H9 (cell line): ENCODE data around the gene SOX8. TPM values are rescaled to one million over a fixed set of nuclear protein-coding genes. Genes with fewer than 3 reads are reported as not detected.

Experiments
- DNase-seq: peaks from one replicate; pipeline ENCODE4 v3.0.0-alpha.2; 2017
- H2AFZ ChIP-seq: one replicate; pipeline ENCODE4 v1.6.1; 2013; ENCODE audit warnings: mild to moderate bottlenecking, low read length, control low read depth, moderate library complexity
- H2AK5ac ChIP-seq: 2 replicates; pipeline ENCODE4 v1.6.1; 2013; ENCODE audit warnings: low read length, control low read depth, mixed read lengths; ENCODE audit not compliant: insufficient read length
- H2BK120ac ChIP-seq: one replicate; pipeline ENCODE4 v1.6.1; 2013; ENCODE audit warnings: low read depth, mild to moderate bottlenecking, low read length, control low read depth, inconsistent platforms; ENCODE audit not compliant: poor library complexity, severe bottlenecking
- H2BK12ac ChIP-seq: 2 replicates; pipeline ENCODE4 v1.6.1; 2013; ENCODE audit warnings: low read length, control low read depth, mixed read lengths, low read depth; ENCODE audit not compliant: insufficient read length
- H2BK15ac ChIP-seq: 2 replicates; pipeline ENCODE4 v1.6.1; 2013; ENCODE audit warnings: low read depth, low read length, control low read depth
- H2BK20ac ChIP-seq: one replicate; pipeline ENCODE4 v1.6.1; 2013; ENCODE audit warnings: low read depth, mild to moderate bottlenecking, low read length, control low read depth, inconsistent platforms; ENCODE audit not compliant: poor library complexity, severe bottlenecking
- H2BK5ac ChIP-seq: 2 replicates; pipeline ENCODE4 v1.6.1; 2013; ENCODE audit warnings: low read length, control low read depth, mixed read lengths; ENCODE audit not compliant: insufficient read length
- H3K14ac ChIP-seq: 2 replicates; pipeline ENCODE4 v1.6.1; 2013; ENCODE audit warnings: low read length, control low read depth; ENCODE audit not compliant: insufficient read depth
- H3K18ac ChIP-seq: 2 replicates; pipeline ENCODE4 v1.6.1; 2013; ENCODE audit warnings: low read depth, mild to moderate bottlenecking, mixed read lengths, low read length, control low read depth; ENCODE audit not compliant: insufficient read length
- H3K23ac ChIP-seq: 2 replicates; pipeline ENCODE4 v1.6.1; 2013; ENCODE audit warnings: low read length, control low read depth, mixed read lengths, low read depth; ENCODE audit not compliant: insufficient read length
- H3K23me2 ChIP-seq: 2 replicates; pipeline ENCODE4 v1.6.1; 2013; ENCODE audit warnings: low read depth, mild to moderate bottlenecking, mixed read lengths, low read length, control low read depth; ENCODE audit not compliant: insufficient read length, poor library complexity, severe bottlenecking
- H3K27ac ChIP-seq: 2 replicates; pipeline ENCODE4 v1.5.1; 2013; ENCODE audit warnings: low read length, control low read depth, mixed read lengths, low read depth; ENCODE audit not compliant: insufficient read length
- H3K27me3 ChIP-seq: 2 replicates; pipeline ENCODE4 v1.6.1; 2013; ENCODE audit warnings: low read length, control low read depth, inconsistent platforms; ENCODE audit not compliant: insufficient read depth
- H3K4ac ChIP-seq: 2 replicates; pipeline ENCODE4 v1.6.1; 2013; ENCODE audit warnings: low read depth, mild to moderate bottlenecking, control low read depth, inconsistent platforms, low read length, moderate library complexity
- H3K4me1 ChIP-seq: 2 replicates; pipeline ENCODE4 v1.6.1; 2013; ENCODE audit warnings: low read length, control low read depth, inconsistent platforms; ENCODE audit not compliant: insufficient read depth
- H3K4me2 ChIP-seq: 2 replicates; pipeline ENCODE4 v1.6.1; 2013; ENCODE audit warnings: low read length, control low read depth, mixed read lengths; ENCODE audit not compliant: insufficient read length, insufficient read depth
- H3K56ac ChIP-seq: 2 replicates; pipeline ENCODE4 v1.6.1; 2013; ENCODE audit warnings: low read depth, mild to moderate bottlenecking, mixed read lengths, low read length, control low read depth; ENCODE audit not compliant: insufficient read length
- H3K79me1 ChIP-seq: 2 replicates; pipeline ENCODE4 v1.6.1; 2013; ENCODE audit warnings: low read depth, mild to moderate bottlenecking, moderate library complexity, low read length, control low read depth, inconsistent platforms; ENCODE audit not compliant: insufficient read depth, poor library complexity, severe bottlenecking
- H3K79me2 ChIP-seq: 2 replicates; pipeline ENCODE4 v1.6.1; 2013; ENCODE audit warnings: low read length, control low read depth, inconsistent platforms; ENCODE audit not compliant: insufficient read depth
- H3K9ac ChIP-seq: 2 replicates; pipeline ENCODE4 v1.6.1; 2013; ENCODE audit warnings: low read length, control low read depth, mixed read lengths; ENCODE audit not compliant: insufficient read length; ENCODE audit errors: extremely low read depth
- H3K9me3 ChIP-seq: one replicate; pipeline ENCODE4 v1.6.1; 2013; ENCODE audit warnings: low read depth, low read length, inconsistent platforms; ENCODE audit not compliant: control insufficient read depth
- H3T11ph ChIP-seq: one replicate; pipeline ENCODE4 v1.6.1; 2013; ENCODE audit warnings: mild to moderate bottlenecking, low read length, control low read depth, inconsistent platforms
- H4K20me1 ChIP-seq: one replicate; pipeline ENCODE4 v1.6.1; 2013; ENCODE audit not compliant: control insufficient read depth, insufficient read length, insufficient read depth
- H4K5ac ChIP-seq: 2 replicates; pipeline ENCODE4 v1.6.1; 2013; ENCODE audit warnings: low read depth, mild to moderate bottlenecking, mixed read lengths, low read length, control low read depth; ENCODE audit not compliant: insufficient read length
- H4K8ac ChIP-seq: replicated peaks from 2 replicates; pipeline ENCODE4 v1.6.1; 2013; ENCODE audit warnings: low read length, control low read depth, mixed read lengths, low read depth; ENCODE audit not compliant: insufficient read length
- H4K91ac ChIP-seq: 2 replicates; pipeline ENCODE4 v1.6.1; 2013; ENCODE audit warnings: low read depth, mild to moderate bottlenecking, moderate library complexity, mixed read lengths, low read length, control low read depth; ENCODE audit not compliant: insufficient read length
- H3K27ac Mint-ChIP-seq, 3 experiments: 2 replicates in 2 of 3; 3 replicates in 1 of 3; pipeline ENCODE4 v1.8.0; 2020 to 2021; ENCODE audit warnings: mixed read lengths in 3 of 3, mild to moderate bottlenecking in 1 of 3, moderate library complexity in 1 of 3
- H3K27me3 Mint-ChIP-seq: 2 replicates; pipeline ENCODE4 v1.8.0; 2021; ENCODE audit warnings: low read depth, mild to moderate bottlenecking, moderate library complexity, mixed read lengths
- H3K36me3 Mint-ChIP-seq, 3 experiments: 2 replicates in 2 of 3; 3 replicates in 1 of 3; pipeline ENCODE4 v1.8.0; 2020 to 2021; ENCODE audit warnings: low read depth in 3 of 3, mixed read lengths in 3 of 3; ENCODE audit not compliant: insufficient read depth in 1 of 3
- H3K4me1 Mint-ChIP-seq, 2 experiments: 2 replicates each; pipeline ENCODE4 v1.8.0; 2020; ENCODE audit warnings: mixed read lengths in 2 of 2
- H3K4me3 Mint-ChIP-seq, 2 experiments: 2 replicates in 1 of 2; 3 replicates in 1 of 2; pipeline ENCODE4 v1.8.0; 2020 to 2021; ENCODE audit warnings: mild to moderate bottlenecking in 2 of 2, mixed read lengths in 2 of 2, moderate library complexity in 1 of 2
- H3K9me3 Mint-ChIP-seq, 2 experiments: 2 replicates in 1 of 2; 3 replicates in 1 of 2; pipeline ENCODE4 v1.8.0; 2020; ENCODE audit warnings: mild to moderate bottlenecking in 2 of 2, mixed read lengths in 2 of 2, moderate library complexity in 1 of 2
- CTCF ChIP-seq: fragments of 200-600 bp; sonication (generic); conservative IDR thresholded peaks from 3 replicates; pipeline ENCODE4 v1.8.0; 2021; ENCODE audit warnings: antibody characterized with exemption, mild to moderate bottlenecking
- WGBS: extraction: QIAGEN DNeasy Blood & Tissue Kit; methylation state at CpG from one replicate; pipeline ENCODE4 v1.1.7; 2013; ENCODE audit warnings: missing lambda C conversion rate, low lambda C conversion rate, mixed read lengths; ENCODE audit not compliant: insufficient read length; ENCODE audit errors: extremely low coverage; 5-methylcytosine and 5-hydroxymethylcytosine counted together
- total RNA-seq: library from RNA; stranded (reverse); gene quantifications from 2 replicates; pipeline ENCODE4 v1.2.1, GENCODE V29; 2021

Gene SOX8
- total RNA-seq, 1 experiment from 2014 or later = 8.9 TPM

GRCh38 chr16:935684-936083 lies 45.9 kb upstream of the SOX8 start:
- no peak overlapping the region for H2AFZ ChIP-seq
- WGBS = no CpG with 5 or more reads among the region's 11 CpGs
- no peak overlapping the region for H2BK120ac ChIP-seq
- no peak overlapping the region for H2AK5ac ChIP-seq
- H3K4me1 ChIP-seq = no peaks in the 10 kb centered on the region
- H3K36me3 Mint-ChIP-seq = peaks cover 0 to 2% (median under 1%) of the 10 kb centered on the region in 3 experiments; a peak in 1 of 7 replicates
- H3K4ac ChIP-seq = no peak overlapping the region
- H3K23me2 ChIP-seq = no peaks in the 10 kb centered on the region
- H2BK15ac ChIP-seq = no peak overlapping the region
- H3K79me2 ChIP-seq = no peaks in the 10 kb centered on the region
- no peak overlapping the region for H3K4me2 ChIP-seq
- H2BK20ac ChIP-seq = no peak overlapping the region
- no peak overlapping the region for H3K18ac ChIP-seq
- H4K8ac ChIP-seq = no peak overlapping the region
- H4K5ac ChIP-seq = no peak overlapping the region
- H2BK12ac ChIP-seq = no peak overlapping the region
- H4K20me1 ChIP-seq = no peaks in the 10 kb centered on the region
- peaks cover under 1% of the 10 kb centered on the region in 2 experiments; a peak in 3 of 5 replicates for H3K9me3 Mint-ChIP-seq
- no peak overlapping the region for H3K27ac Mint-ChIP-seq
- no peak overlapping the region for H3K9ac ChIP-seq
- H3K14ac ChIP-seq = no peak overlapping the region
- H3T11ph ChIP-seq = no peak overlapping the region
- no peak for TF ChIP-seq CTCF
- no peak for DNase-seq
- no peak overlapping the region for H4K91ac ChIP-seq
- H3K27ac ChIP-seq = no peak overlapping the region
- no peaks in the 10 kb centered on the region for H3K27me3 ChIP-seq
- H3K27me3 Mint-ChIP-seq = peaks cover 1% of the 10 kb centered on the region
- no peak overlapping the region for H3K56ac ChIP-seq
- no peaks in the 10 kb centered on the region for H3K79me1 ChIP-seq
- H2BK5ac ChIP-seq = no peak overlapping the region
- H3K4me1 Mint-ChIP-seq = no peaks in the 10 kb centered on the region
- no peak overlapping the region for H3K4me3 Mint-ChIP-seq
- no peaks in the 10 kb centered on the region for H3K9me3 ChIP-seq
- H3K23ac ChIP-seq = no peak overlapping the region
